ENCODE data around the gene SYCP2L.

SYCP2L gene

GRCh38 chr6:11006061-11006460, 119.2 kb downstream of the SYCP2L start:
- no peak for DNase-seq (ENCODE audit: low read depth in 1 of 2, low spot score in 1 of 2)

GRCh38 chr6:11007715-11008608, 121.1 kb downstream of the SYCP2L start:
- DNase-seq (ENCODE audit: low read depth in 1 of 2, low spot score in 1 of 2): no peak

GRCh38 chr6:11008821-11009220, 122.0 kb downstream of the SYCP2L start:
- DNase-seq (ENCODE audit: low read depth in 1 of 2, low spot score in 1 of 2): no peak

- no peak for DNase-seq (ENCODE audit: low read depth in 1 of 2, low spot score in 1 of 2)
Observed at GRCh38 chr6:11009353-11009752, 122.5 kb downstream of the SYCP2L start.

- DNase-seq (ENCODE audit: low read depth in 1 of 2, low spot score in 1 of 2): no peak
Observed at GRCh38 chr6:11011787-11012234, 125.0 kb downstream of the SYCP2L start.

- no peak for DNase-seq (ENCODE audit: low read depth in 1 of 2, low spot score in 1 of 2)
Observed at GRCh38 chr6:11012295-11012754, 125.5 kb downstream of the SYCP2L start.

GRCh38 chr6:11012976-11013720, 126.3 kb downstream of the SYCP2L start:
- DNase-seq (ENCODE audit: low read depth in 1 of 2, low spot score in 1 of 2): no peak

GRCh38 chr6:11013721-11014070, 126.8 kb downstream of the SYCP2L start:
- DNase-seq (ENCODE audit: low read depth in 1 of 2, low spot score in 1 of 2): no peak

- no peak for DNase-seq (ENCODE audit: low read depth in 1 of 2, low spot score in 1 of 2)
Observed at GRCh38 chr6:11015102-11015501, 128.2 kb downstream of the SYCP2L start.

- DNase-seq (ENCODE audit: low read depth in 1 of 2, low spot score in 1 of 2): no peak
Observed at GRCh38 chr6:11016452-11016851, 129.6 kb downstream of the SYCP2L start.

- no peak for DNase-seq (ENCODE audit: low read depth in 1 of 2, low spot score in 1 of 2)
Observed at GRCh38 chr6:11017090-11017489, 130.2 kb downstream of the SYCP2L start.

- no peak for DNase-seq (ENCODE audit: low read depth in 1 of 2, low spot score in 1 of 2)
Observed at GRCh38 chr6:11018225-11018624, 131.4 kb downstream of the SYCP2L start.

GRCh38 chr6:11021003-11021402, 134.2 kb downstream of the SYCP2L start:
- no peak for DNase-seq (ENCODE audit: low read depth in 1 of 2, low spot score in 1 of 2)

- no peak for DNase-seq (ENCODE audit: low read depth in 1 of 2, low spot score in 1 of 2)
Observed at GRCh38 chr6:11021714-11022113, 134.9 kb downstream of the SYCP2L start.

- DNase-seq (ENCODE audit: low read depth in 1 of 2, low spot score in 1 of 2): no peak
Observed at GRCh38 chr6:11023032-11023431, 136.2 kb downstream of the SYCP2L start.
